Panc1 (cell line): ENCODE measurements around the gene LRP1B. TPM values are rescaled to one million over a fixed set of nuclear protein-coding genes. Genes with fewer than 3 reads are reported as not detected.

Source experiments
- ATAC-seq: fragments of 200-7000 bp; cut with Tn5 transposase; 2 replicates; pipeline ENCODE4 v1.9.1; 2020; ENCODE audit warnings: mild to moderate bottlenecking, moderate library complexity
- BruUV-seq: library from RNA; stranded (reverse); fragments of 400-500 nt; replicated peaks from 2 replicates; lab custom pipeline; 2021; lab: Mats Ljungman, UMichigan
- CTCF ChIA-PET: fragments of 300-600 bp; sonication (Branson Sonifier 250); formaldehyde crosslinking; loops from one replicate; lab custom pipeline; 2022; ENCODE audit warnings: antibody characterized with exemption; lab: Charles Lee
- POLR2A ChIA-PET: fragments of 300-600 bp; sonication (Branson Sonifier 250); formaldehyde crosslinking; loops from one replicate; lab custom pipeline; 2022; ENCODE audit warnings: antibody characterized with exemption; lab: Charles Lee
- DNase-seq: peaks from one replicate; pipeline ENCODE4 v3.0.0-alpha.2; 2010; ENCODE audit warnings: low read depth, low spot score
- H3K27ac ChIP-seq: 2 replicates; pipeline ENCODE4 v1.5.1; 2011; ENCODE audit warnings: mild to moderate bottlenecking, low read length, inconsistent platforms
- H3K27me3 ChIP-seq: fragments of 200-500 bp; sonication (Bioruptor generic); 2 replicates; pipeline ENCODE4 v1.6.0; 2014; ENCODE audit warnings: low read length, inconsistent platforms; ENCODE audit not compliant: control insufficient read depth, insufficient read depth
- H3K36me3 ChIP-seq: fragments of 200-500 bp; sonication (Bioruptor generic); 2 replicates; pipeline ENCODE4 v1.5.1; 2014; ENCODE audit warnings: inconsistent platforms, mild to moderate bottlenecking, low read length, moderate library complexity; ENCODE audit not compliant: control insufficient read depth, insufficient read depth
- H3K4me1 ChIP-seq: 2 replicates; pipeline ENCODE4 v1.5.1; 2011; ENCODE audit warnings: inconsistent platforms, mild to moderate bottlenecking, low read length, moderate library complexity; ENCODE audit not compliant: control insufficient read depth, insufficient read depth
- H3K4me3 ChIP-seq, 2 experiments: 2 replicates each; pipeline ENCODE4 v1.5.1; 2011 to 2012; ENCODE audit warnings: low read depth in 2 of 2, low read length in 2 of 2, mild to moderate bottlenecking in 2 of 2, inconsistent platforms in 1 of 2, moderate library complexity in 1 of 2
- H3K9me3 ChIP-seq: fragments of 200-500 bp; sonication (Bioruptor generic); 2 replicates; pipeline ENCODE4 v1.5.1; 2014; ENCODE audit warnings: low read depth, mild to moderate bottlenecking, inconsistent platforms, low read length, moderate library complexity; ENCODE audit not compliant: control insufficient read depth, insufficient read depth
- CTCF ChIP-seq: fragments of 450-650 bp; IDR thresholded peaks from 2 replicates; pipeline ENCODE4 v1.5.1; 2017; ENCODE audit warnings: mild to moderate bottlenecking
- POLR2AphosphoS5 ChIP-seq: IDR thresholded peaks from 2 replicates; pipeline ENCODE4 v1.6.1; 2012; ENCODE audit warnings: mild to moderate bottlenecking, low read depth, low read length, moderate library complexity
- REST ChIP-seq, 2 experiments: IDR thresholded peaks; 2 replicates each; pipeline ENCODE4 v1.6.1; 2011 to 2012; ENCODE audit warnings: low read depth in 2 of 2, control low read depth in 1 of 2, low read length in 1 of 2, mild to moderate bottlenecking in 1 of 2, moderate library complexity in 1 of 2; ENCODE audit not compliant: insufficient read depth in 1 of 2
- SIN3A ChIP-seq: IDR thresholded peaks from 2 replicates; pipeline ENCODE4 v1.6.1; 2012; ENCODE audit warnings: low read depth, mild to moderate bottlenecking, low read length, moderate library complexity, borderline replicate concordance; ENCODE audit not compliant: insufficient read depth
- TCF7L2 ChIP-seq: IDR thresholded peaks from 2 replicates; pipeline ENCODE4 v1.6.1; 2011; ENCODE audit warnings: mild to moderate bottlenecking, low read depth, low read length, inconsistent platforms
- in situ Hi-C: cut with HindIII; loops from 2 replicates; pipeline ENCODE4 v1.10.0; 2016; ENCODE audit warnings: low sequenced_read_pairs, low pct_unique_long_range_greater_than_20kb
- intact Hi-C: fragments of 100-400 bp; cut with micrococcal nuclease; formaldehyde crosslinking; loops from one replicate; pipeline ENCODE4 v1.10.0; 2022; ENCODE audit not compliant: unreplicated experiment
- total RNA-seq: library from RNA; stranded (reverse); gene quantifications from one replicate; pipeline ENCODE4 v1.2.1, GENCODE V29; 2021; ENCODE audit not compliant: unreplicated experiment

The LRP1B gene
- total RNA-seq, 1 experiment from 2014 or later = 0.54 TPM

- Histone ChIP-seq H3K36me3 (no peaks in the 10 kb centered on the region), H3K4me3 (no peak overlapping the region), H3K9me3 (no peaks in the 10 kb centered on the region), H3K4me1 (no peaks in the 10 kb centered on the region), H3K27ac (no peak overlapping the region), H3K27me3 (no peaks in the 10 kb centered on the region)
- ChIA-PET POLR2A (no interaction called here), CTCF (no interaction called here)
- TF ChIP-seq CTCF (no peak), SIN3A (no peak), TCF7L2 (no peak), REST (IDR thresholded peaks at IDR 0.05; ENCODE audit: insufficient read depth in 1 of 2, low read depth in 2 of 2, low read length in 1 of 2) (no peak), POLR2AphosphoS5 (no peak)
- ATAC-seq = no peak
- intact Hi-C loops = no loop called here
- in situ Hi-C loops = no loop called here
- no TSS peak for BruUV-seq
- DNase-seq = no peak
These were observed 1434.4 kb downstream of the LRP1B start for GRCh38 chr2:140696449-140696848.

GRCh38 chr2:140695155-140695554 lies 1435.7 kb downstream of the LRP1B start:
- TF ChIP-seq CTCF (no peak), REST (IDR thresholded peaks at IDR 0.05; ENCODE audit: insufficient read depth in 1 of 2, low read depth in 2 of 2, low read length in 1 of 2) (no peak), POLR2AphosphoS5 (no peak), SIN3A (no peak), TCF7L2 (no peak)
- peak; percentile 69 for DNase-seq
- Histone ChIP-seq H3K4me3 (no peak overlapping the region), H3K9me3 (no peaks in the 10 kb centered on the region), H3K27me3 (no peaks in the 10 kb centered on the region), H3K27ac (no peak overlapping the region), H3K36me3 (no peaks in the 10 kb centered on the region), H3K4me1 (no peaks in the 10 kb centered on the region)
- in situ Hi-C loops = no loop called here
- intact Hi-C loops = no loop called here
- POLR2A ChIA-PET = no interaction called here
- no TSS peak for BruUV-seq
- no peak for ATAC-seq
- CTCF ChIA-PET = no interaction called here
